NCI-H1105 treated with DMSO at 0.1 percent for 48 hours (cell line): ENCODE data around the gene IL6.
"Not testable (repeated sequence)": the region's sequence is repeated elsewhere in the genome, so short reads cannot be mapped to it uniquely, and the experiment has no call there.

Source experiments
- DNase-seq: peaks from one replicate; lab custom pipeline; 2025; lab: John Stamatoyannopoulos, UW

The IL6 gene

DNA sequence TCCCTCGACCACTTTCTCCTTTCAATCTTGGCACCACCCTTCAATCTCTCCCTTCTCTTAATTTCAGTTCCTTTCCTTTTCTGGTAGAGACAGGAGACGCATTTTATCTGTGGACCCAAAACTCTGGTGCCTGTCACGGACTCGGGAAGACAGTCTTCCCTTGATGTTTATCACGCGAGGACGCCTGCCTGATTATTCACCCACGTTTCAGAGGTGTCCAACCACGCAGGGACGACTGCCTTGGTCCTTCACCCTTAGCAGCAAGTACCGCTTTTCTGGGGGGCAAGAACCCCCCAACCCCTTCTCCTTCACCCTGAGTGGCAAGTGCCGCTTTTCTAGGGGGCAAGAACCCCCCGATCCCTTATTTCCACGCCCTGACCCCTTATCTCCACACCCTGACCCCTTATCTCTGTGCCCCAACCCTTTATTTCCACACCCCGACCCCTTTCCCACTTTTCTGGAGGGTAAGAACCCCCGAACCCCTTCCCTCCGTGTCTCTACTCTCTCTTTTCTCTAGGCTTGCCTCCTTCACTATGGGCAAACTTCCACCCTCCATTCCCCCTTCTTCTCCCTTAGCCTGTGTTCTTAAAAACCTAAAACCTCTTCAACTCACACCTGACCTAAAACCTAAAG lies 22.9 kb upstream of the IL6 start:
- not testable (repeated sequence) for DNase-seq

DNA sequence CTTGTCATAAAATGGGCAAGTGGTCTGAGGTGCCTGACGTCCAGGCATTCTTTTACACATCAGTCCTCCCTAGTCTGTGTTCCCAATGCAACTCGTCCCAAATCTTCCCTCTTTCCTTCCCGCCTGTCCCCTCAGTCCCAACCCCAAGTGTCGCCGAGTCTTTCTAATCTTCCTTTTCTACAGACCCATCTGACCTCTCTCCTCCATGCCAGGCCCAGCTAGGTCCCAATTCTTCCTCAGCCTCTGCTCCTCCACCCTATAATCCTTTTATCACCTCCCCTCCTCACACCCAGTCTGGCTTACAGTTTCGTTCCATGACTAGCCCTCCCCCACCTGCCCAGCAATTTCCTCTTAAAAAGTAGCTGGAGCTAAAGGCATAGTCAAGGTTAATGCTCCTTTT lies 22.3 kb upstream of the IL6 start:
- not testable (repeated sequence) for DNase-seq

DNA sequence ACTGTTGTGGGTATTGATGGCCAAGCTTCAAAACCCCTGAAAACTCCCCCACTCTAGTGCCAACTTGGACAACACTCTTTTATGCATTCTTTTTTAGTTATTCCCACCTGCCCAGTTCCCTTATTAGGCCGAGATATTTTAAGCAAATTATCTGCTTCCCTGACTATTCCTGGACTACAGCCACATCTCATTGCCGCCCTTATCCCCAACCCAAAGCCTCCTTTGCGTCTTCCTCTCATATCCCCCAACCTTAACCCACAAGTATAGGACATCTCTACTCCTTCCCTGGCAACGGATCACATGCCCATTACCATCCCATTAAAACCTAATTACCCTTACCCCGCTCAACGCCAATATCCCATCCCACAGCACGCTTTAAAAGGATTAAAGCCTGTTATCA lies 21.1 kb upstream of the IL6 start:
- not testable (repeated sequence) for DNase-seq

DNA sequence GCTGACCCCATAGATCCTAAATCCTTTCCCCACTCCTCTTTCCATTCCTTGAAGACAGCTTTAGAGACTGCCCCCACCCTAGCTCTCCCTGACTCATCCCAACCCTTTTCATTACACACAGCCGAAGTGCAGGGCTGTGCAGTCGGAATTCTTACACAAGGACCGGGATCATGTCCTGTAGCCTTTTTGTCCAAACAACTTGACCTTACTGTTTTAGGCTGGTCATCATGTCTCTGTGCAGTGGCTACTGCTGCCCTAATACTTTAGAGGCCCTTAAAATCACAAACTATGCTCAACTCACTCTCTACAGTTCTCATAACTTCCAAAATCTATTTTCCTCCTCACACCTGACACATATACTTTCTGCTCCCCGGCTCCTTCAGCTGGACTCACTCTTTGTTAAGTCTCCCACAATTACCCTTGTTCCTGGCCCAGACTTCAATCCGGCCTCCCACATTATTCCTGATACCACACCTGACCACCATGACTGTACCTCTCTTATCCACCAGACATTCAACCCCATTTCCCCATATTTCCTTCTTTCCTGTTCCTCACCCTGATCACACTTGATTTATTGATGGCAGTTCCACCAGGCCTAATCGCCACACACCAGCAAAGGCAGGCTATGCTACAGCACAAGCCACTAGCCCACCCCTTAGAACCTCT lies 19.8 kb upstream of the IL6 start:
- not testable (repeated sequence) for DNase-seq

DNA sequence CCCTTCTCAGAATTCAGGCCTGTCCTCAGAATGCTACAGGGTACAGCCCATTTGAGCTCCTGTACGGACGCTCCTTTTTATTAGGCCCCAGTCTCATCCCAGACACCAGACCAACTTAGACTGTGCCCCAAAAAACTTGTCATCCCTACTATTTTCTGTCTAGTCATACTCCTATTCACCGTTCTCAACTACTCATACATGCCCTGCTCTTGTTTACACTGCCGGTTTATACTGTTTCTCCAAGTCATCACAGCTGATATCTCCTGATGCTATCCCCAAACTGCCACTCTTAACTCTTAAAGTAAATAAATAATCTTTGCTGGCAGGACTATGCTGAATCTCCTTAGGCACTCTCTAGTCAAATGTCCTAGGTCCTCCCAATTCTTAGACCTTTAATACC lies 18.8 kb upstream of the IL6 start:
- DNase-seq, result not testable (repeated sequence)

DNA sequence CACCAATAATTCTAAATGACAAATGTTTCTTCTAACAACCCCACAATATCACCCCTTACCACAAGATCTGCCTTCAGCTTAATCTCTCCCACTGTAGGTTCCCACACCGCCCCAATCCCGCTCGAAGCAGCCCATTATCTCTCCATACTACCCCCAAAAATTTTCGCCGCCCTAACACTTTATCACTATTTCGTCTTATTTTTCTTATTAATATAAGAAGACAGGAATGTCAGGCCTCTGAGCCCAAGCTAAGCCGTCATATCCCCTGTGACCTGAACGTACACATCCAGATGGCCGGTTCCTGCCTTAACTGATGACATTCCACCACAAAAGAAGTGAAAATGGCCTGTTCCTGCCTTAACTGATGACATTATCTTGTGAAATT lies 18.3 kb upstream of the IL6 start:
- DNase-seq, result not testable (repeated sequence)

DNA sequence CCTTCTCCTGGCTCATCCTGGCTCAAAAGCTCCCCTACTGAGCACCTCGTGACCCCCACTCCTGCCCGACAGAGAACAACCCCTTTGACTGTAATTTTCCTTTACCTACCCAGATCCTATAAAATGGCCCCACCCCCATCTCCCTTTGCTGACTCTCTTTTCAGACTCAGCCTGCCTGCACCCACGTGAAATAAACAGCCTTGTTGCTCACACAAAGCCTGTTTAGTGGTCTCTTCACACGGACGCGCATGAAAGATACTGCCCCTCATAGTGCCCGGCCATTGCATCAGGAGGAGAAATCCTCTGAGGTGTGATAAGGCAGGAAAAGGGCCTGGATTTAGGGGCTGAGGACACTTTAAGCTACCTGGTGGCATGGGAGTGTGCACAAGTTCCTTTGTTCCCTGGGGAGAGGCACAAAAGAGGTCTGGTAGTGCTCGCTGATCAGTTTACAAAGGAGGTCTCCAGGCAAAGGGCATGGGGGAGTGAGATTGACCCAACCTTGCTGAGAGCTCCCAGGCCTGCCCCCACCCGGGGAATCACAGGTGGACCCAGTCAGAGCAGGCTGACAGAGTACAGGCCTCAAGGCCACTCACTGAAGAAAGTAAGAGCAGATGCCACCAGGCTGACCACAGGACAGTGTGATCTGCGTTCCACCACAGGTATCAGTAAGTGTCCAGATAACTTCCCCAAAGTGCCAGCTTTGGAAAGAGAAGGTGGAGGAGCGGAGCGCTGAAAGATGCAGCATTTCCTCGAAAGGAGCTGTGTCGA lies 17.8 kb upstream of the IL6 start:
- not testable (repeated sequence) for DNase-seq

- DNase-seq, result no peak
These were observed 17.1 kb upstream of the IL6 start for GRCh38 chr7:22709857-22710256.

GRCh38 chr7:22712999-22713398 lies 14.0 kb upstream of the IL6 start:
- DNase-seq, result no peak

DNA sequence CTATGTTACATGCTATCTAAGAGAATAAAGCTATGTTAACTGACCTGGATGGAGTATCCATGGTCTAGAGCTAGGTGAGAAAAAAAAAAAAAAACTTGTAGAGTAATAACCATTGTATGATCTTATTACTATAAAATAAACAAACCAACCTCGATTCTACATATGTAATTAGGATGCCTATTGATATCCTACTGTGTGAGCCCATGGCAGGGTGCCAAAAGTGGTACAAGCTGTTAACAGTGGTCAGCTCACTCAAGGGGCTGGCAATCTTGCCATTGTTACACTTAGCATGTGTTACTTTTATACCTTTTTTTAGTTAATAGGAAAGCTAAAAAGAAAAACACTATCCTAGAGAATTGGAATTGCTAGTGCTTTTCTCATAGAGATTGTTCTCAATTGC lies 13.5 kb upstream of the IL6 start:
- no peak for DNase-seq

DNA sequence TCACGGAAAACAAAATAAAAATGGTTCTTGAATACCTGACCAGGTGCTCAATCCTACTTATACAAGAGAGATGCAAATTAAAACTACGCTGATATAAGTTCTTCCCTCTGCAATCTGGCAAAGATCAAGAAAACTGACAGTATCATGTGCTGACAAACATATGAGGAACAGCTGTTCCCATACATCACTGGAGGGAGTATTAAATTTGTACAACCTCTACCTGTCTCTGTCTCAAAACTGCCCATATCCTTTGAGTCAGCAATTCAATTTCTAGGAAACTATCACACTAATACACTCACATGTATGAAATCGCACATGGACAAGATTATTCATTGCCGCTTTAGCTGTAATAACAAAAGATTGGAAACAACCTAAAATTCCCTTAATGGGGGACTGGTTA lies 11.0 kb upstream of the IL6 start:
- no peak for DNase-seq

DNA sequence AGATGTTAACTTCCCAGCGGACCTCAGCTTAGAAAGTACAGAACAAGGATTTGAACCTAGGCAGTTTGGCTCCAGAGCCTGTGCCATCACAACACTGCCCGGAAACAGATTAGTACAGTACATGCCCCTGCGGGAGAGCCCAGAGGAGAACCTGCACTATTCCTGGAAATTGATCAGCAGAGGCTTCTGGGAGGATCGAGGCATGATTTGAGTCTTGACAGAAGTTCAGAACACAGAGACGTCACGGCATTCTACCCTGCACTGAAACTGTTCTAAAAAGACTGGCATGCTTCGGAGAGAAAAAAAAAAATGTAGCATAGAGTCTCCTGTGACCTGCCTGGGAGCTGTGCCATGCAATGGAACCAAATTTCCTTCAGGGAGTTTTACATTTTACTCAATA lies 9.2 kb upstream of the IL6 start:
- no peak for DNase-seq

DNA sequence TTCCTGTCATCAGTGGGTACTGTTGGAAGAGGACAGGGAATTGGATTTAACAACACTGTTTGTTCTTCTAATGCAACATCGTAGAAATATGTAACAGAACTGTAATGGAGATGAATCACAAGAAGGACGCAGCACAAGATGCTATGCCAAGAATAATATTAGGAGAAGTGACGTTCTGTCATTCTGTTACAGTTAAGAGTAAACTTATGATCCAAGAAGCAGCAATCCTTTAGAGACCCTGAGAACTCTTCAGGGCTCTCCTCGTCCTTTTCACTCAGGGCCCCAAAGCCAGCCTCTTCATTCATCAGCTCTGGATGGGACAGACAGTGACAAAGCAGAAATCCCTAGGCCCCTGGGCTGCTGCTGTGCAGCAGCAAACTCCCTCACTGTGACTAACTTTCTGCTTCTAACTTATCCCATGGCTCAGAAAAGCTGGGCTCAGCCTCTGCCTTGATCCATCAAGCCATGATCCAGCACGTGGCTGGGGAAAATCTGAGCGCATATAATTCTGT lies 8.7 kb upstream of the IL6 start:
- no peak for DNase-seq

GRCh38 chr7:22718911-22719420 lies 8.0 kb upstream of the IL6 start:
- no peak for DNase-seq

GRCh38 chr7:22720791-22721786 lies 5.9 kb upstream of the IL6 start:
- no peak for DNase-seq

DNA sequence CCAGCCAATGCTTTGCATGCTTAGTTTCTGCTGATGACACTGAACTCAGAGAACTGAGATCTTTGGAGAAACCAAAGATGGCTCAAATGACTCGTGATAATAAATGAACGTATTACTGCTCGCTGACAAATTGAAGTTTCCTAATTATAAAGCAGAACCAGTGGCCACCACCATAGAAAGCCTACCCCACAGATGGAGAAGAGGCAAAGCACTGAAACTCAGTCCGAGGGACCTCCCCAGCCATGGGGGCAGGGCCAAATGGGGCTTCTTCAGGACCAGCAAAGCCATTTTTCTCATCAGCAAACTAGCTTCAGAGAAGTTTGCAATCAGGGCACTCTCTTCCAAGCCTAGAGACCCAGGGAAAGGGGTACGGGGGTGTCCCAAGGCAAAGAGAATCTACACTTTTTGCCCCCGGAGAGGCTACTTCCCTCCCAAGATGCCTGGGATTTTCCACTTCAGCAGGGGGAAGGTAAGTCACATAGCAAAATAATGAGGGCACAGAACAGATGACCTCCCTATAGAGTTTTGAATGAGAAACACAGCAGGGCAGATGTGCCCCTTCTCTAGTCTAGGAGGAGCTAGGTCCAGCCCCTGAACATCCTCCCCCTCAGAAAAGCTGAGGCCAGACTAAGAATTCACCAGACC lies 4.3 kb upstream of the IL6 start:
- DNase-seq, result no peak

GRCh38 chr7:22723181-22723601 lies 3.8 kb upstream of the IL6 start:
- DNase-seq, result no peak

DNA sequence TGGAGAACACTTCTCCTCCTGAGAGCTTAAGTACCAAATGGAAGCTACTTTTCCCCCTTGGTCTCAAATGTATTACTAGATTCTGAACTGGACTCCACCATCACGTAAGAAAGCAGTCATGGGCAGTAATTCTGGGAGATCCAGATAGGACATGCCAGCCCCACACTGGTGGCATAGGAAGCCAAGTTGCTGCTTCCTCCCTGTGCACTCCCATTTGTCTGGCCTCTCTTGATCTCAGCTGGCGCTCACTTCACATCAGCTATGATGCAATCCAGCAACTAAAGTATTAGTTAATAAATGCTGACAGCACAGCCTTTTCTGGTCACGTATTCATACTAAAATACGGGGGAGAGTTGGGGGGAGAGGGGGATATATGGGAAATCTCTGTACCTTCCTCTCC lies 3.4 kb upstream of the IL6 start:
- DNase-seq, result no peak

GRCh38 chr7:22724861-22725260 lies 2.1 kb upstream of the IL6 start:
- no peak for DNase-seq

- no peak for DNase-seq
These were observed 1.4 kb upstream of the IL6 start for GRCh38 chr7:22725585-22725984.

DNA sequence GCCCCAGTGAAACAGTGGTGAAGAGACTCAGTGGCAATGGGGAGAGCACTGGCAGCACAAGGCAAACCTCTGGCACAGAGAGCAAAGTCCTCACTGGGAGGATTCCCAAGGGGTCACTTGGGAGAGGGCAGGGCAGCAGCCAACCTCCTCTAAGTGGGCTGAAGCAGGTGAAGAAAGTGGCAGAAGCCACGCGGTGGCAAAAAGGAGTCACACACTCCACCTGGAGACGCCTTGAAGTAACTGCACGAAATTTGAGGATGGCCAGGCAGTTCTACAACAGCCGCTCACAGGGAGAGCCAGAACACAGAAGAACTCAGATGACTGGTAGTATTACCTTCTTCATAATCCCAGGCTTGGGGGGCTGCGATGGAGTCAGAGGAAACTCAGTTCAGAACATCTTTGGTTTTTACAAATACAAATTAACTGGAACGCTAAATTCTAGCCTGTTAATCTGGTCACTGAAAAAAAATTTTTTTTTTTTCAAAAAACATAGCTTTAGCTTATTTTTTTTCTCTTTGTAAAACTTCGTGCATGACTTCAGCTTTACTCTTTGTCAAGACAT lies 574 bp upstream of the IL6 start:
- peak; percentile 44 for DNase-seq
